MCF 10A (cell line): ENCODE results near the gene TCEAL8. TPM values are rescaled to one million over a fixed set of nuclear protein-coding genes. Genes with fewer than 3 reads are reported as not detected.
"Not testable (repeated sequence)": the region's sequence is repeated elsewhere in the genome, so short reads cannot be mapped to it uniquely, and the experiment has no call there.

ENCODE experiments used
- BruUV-seq: library from RNA; stranded (reverse); fragments of 400-500 nt; replicated peaks from 2 replicates; lab custom pipeline; 2021; lab: Mats Ljungman, UMichigan
- CTCF ChIA-PET: fragments of 300-600 bp; sonication (Branson Sonifier 250); formaldehyde crosslinking; extraction: SDS; loops from one replicate; lab custom pipeline; 2021; ENCODE audit warnings: antibody characterized with exemption, inconsistent platforms; lab: Yijun Ruan, JAX
- POLR2A ChIA-PET: fragments of 300-600, 350-650 bp; sonication (Branson Sonifier 250); formaldehyde crosslinking; extraction: SDS; loops from one replicate; lab custom pipeline; 2020; ENCODE audit warnings: antibody characterized with exemption, inconsistent platforms; lab: Yijun Ruan, JAX
- DNase-seq: peaks from one replicate; pipeline ENCODE4 v3.0.0-alpha.2; 2018; ENCODE audit not compliant: unreplicated experiment
- H3K27ac Mint-ChIP-seq: one replicate; pipeline ENCODE4 v1.8.0; 2022; ENCODE audit warnings: mild to moderate bottlenecking, low read depth, mixed read lengths; ENCODE audit not compliant: unreplicated experiment
- H3K27me3 Mint-ChIP-seq: one replicate; pipeline ENCODE4 v1.8.0; 2022; ENCODE audit warnings: mixed read lengths; ENCODE audit not compliant: insufficient read depth, unreplicated experiment
- H3K36me3 Mint-ChIP-seq: one replicate; pipeline ENCODE4 v1.8.0; 2022; ENCODE audit warnings: mild to moderate bottlenecking, moderate library complexity, mixed read lengths; ENCODE audit not compliant: insufficient read depth, unreplicated experiment
- H3K4me1 Mint-ChIP-seq: one replicate; pipeline ENCODE4 v1.8.0; 2022; ENCODE audit warnings: mixed read lengths; ENCODE audit not compliant: insufficient read depth, unreplicated experiment
- H3K4me3 Mint-ChIP-seq: one replicate; pipeline ENCODE4 v1.8.0; 2022; ENCODE audit warnings: mild to moderate bottlenecking, moderate library complexity, mixed read lengths; ENCODE audit not compliant: unreplicated experiment
- H3K9me3 Mint-ChIP-seq: one replicate; pipeline ENCODE4 v1.8.0; 2022; ENCODE audit warnings: mixed read lengths; ENCODE audit not compliant: unreplicated experiment
- intact Hi-C: fragments of 100-400 bp; cut with micrococcal nuclease; formaldehyde crosslinking; loops from 2 replicates; pipeline ENCODE4 v1.14.1; 2022
- total RNA-seq: library from RNA; stranded (reverse); gene quantifications from 2 replicates; pipeline ENCODE4 v1.2.3, GENCODE V29; 2022
- TF ChIP-seq, protein P1 (sequence below): fragments of 200-600 bp; IDR thresholded peaks from one replicate; pipeline ENCODE4 v1.8.0; 2022; ENCODE audit warnings: antibody characterized with exemption, mild to moderate bottlenecking; ENCODE audit not compliant: unreplicated experiment

Gene TCEAL8
- total RNA-seq, 1 experiment from 2014 or later, result 20.2 TPM

DNA sequence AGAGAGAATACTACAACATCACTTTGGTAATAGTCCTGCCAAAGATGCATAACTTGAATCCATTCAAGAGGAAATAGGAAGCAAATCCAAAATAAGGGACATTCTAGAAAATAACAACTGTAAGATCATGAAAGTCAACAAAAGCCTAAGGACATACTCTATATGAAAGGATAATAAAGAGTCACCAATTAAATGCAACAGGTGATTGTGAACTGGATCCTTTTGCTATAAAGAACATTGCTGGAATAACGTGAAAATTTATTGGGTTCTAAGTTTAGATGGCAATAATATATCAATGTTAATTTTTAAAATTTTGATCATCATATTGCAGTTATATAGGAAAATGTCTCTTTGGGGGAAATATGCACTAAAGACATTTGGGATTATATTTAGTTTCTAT is 20.1 kb downstream of the TCEAL8 start:
- BruUV-seq, result no TSS peak
- H3K27me3 Mint-ChIP-seq, result peaks cover 44% of the 10 kb centered on the region
- intact Hi-C loops, result no loop called here
- ChIA-PET POLR2A (no interaction called here), CTCF (no interaction called here)
- TF ChIP-seq, protein P1, sequence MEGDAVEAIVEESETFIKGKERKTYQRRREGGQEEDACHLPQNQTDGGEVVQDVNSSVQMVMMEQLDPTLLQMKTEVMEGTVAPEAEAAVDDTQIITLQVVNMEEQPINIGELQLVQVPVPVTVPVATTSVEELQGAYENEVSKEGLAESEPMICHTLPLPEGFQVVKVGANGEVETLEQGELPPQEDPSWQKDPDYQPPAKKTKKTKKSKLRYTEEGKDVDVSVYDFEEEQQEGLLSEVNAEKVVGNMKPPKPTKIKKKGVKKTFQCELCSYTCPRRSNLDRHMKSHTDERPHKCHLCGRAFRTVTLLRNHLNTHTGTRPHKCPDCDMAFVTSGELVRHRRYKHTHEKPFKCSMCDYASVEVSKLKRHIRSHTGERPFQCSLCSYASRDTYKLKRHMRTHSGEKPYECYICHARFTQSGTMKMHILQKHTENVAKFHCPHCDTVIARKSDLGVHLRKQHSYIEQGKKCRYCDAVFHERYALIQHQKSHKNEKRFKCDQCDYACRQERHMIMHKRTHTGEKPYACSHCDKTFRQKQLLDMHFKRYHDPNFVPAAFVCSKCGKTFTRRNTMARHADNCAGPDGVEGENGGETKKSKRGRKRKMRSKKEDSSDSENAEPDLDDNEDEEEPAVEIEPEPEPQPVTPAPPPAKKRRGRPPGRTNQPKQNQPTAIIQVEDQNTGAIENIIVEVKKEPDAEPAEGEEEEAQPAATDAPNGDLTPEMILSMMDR, result no peak
- no peaks in the 10 kb centered on the region for H3K36me3 Mint-ChIP-seq
- H3K4me3 Mint-ChIP-seq, result no peak overlapping the region
- DNase-seq, result no peak
- H3K4me1 Mint-ChIP-seq, result no peaks in the 10 kb centered on the region
- H3K9me3 Mint-ChIP-seq, result no peaks in the 10 kb centered on the region
- H3K27ac Mint-ChIP-seq, result no peak overlapping the region

DNA sequence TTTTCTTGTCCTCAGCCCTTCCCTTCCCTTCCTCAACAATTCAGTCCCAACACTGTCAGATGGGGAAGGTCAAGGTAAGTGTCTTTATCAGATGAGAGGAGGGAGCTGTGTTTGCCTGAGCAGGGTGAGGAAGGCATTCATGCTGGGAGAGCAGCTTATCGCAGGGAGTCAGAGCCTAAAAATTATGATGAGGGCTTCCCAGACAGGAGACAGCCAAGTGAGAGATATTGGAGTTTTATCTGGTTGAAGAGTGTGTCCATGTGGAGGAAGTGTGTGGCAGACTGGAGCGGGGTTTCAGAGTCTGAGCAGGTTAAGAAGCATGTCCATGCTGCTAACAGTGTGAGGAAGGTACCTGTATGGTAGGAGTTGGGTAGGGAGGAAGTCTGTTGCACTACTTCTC is 21.7 kb downstream of the TCEAL8 start:
- Mint-ChIP-seq H3K4me1 (no peaks in the 10 kb centered on the region), H3K36me3 (no peaks in the 10 kb centered on the region), H3K27me3 (peaks cover 60% of the 10 kb centered on the region), H3K4me3 (no peak overlapping the region), H3K9me3 (no peaks in the 10 kb centered on the region), H3K27ac (no peak overlapping the region)
- TF ChIP-seq, protein P1, result no peak
- intact Hi-C loops, result no loop called here
- ChIA-PET CTCF (interaction anchor here (0.6 to 0.8 kb wide), 2 partner anchors 22 to 257 kb away, joined by 4 read pairs; no protein-coding TSS in a partner anchor), POLR2A (no interaction called here)
- BruUV-seq, result no TSS peak
- no peak for DNase-seq

DNA sequence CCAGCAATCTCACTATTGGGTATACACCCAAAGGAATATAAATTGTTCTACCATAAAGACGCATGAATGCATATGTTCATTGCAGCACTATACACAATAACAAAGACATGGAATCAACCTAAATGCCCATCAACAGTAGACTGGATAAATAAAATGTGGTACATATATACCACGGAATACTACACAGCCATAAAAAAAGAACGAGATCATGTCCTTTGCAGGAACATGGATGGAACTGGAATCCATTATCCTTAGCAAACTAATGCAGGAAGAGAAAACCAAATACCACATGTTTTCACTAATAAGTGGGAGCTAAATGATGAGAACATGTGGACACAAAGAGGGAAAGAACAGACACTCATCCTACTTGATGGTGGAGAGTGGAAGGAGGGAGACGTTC is 29.0 kb downstream of the TCEAL8 start:
- H3K27ac Mint-ChIP-seq, DNase-seq, H3K36me3 Mint-ChIP-seq, H3K4me1 Mint-ChIP-seq, H3K4me3 Mint-ChIP-seq, BruUV-seq, H3K9me3 Mint-ChIP-seq, intact Hi-C loops: not testable (repeated sequence)
- H3K27me3 Mint-ChIP-seq, result peaks cover 90% of the 10 kb centered on the region
- CTCF ChIA-PET, result interaction anchor here (0.7 kb wide), 1 partner anchor 85 kb away, joined by 3 read pairs; no protein-coding TSS in a partner anchor
- POLR2A ChIA-PET, result interaction anchor here (0.9 kb wide), 1 partner anchor 278 kb away, joined by 4 read pairs; no protein-coding TSS in a partner anchor

DNA sequence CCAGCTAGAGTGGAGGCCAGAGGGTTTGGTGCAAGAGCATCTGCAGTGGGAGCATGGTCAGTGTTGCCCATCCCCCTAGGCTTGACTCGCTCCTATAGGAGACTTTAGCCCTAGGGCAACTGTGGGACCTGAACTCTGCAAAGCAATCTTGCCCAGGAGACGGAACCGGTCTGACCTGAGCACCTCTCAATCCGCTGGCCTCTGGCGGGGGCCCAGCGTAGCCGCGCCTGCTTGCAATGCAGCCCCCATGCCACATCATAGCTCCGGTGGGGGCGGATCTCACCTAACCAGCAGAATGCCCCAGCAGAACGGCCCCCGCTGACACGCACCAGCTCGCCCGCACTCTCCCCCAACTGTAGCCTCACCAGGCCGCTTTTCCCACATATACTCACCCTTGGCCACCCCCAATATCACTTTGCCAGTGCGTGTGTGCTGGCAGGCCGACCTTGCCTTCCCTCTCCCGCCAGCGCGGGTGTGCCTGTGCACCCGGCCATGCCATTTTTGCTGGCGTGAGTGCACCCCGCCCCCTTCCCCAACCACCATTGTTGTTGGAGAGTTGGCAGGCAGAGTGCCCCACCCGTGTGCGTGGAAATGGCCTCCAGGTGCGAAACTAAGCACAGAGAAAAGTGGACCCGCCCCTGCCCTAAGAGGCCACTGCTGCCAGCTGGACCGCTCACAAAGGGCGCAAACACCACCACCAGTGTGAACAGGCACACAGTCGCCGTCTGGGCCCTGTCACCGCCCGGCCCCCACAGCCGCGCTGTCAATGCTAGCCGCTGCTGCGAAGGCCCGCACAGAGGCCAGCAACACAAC is 34.2 kb downstream of the TCEAL8 start:
- Mint-ChIP-seq H3K9me3 (no peaks in the 10 kb centered on the region), H3K4me1 (no peaks in the 10 kb centered on the region), H3K27me3 (peaks cover 83% of the 10 kb centered on the region), H3K4me3 (no peak overlapping the region), H3K36me3 (no peaks in the 10 kb centered on the region), H3K27ac (no peak overlapping the region)
- TF ChIP-seq, protein P1, result no peak
- no TSS peak for BruUV-seq
- no peak for DNase-seq
- intact Hi-C loops, result no loop called here
- ChIA-PET CTCF (interaction anchor here (0.6 to 2.0 kb wide), 3 partner anchors 8 to 361 kb away, joined by 3 to 16 read pairs (median 3); no protein-coding TSS in a partner anchor), POLR2A (no interaction called here)
